Upper lobe of left lung (tissue), 6 donors: Measurements from ENCODE around the gene LPAR2. TPM values are rescaled to one million over a fixed set of nuclear protein-coding genes. Genes with fewer than 3 reads are reported as not detected.

Experiments used
- ATAC-seq, 2 donors: fragments of 200-7000 bp; cut with Tn5 transposase; one replicate each; pipeline ENCODE4 v1.9.1; 2022; ENCODE audit warnings: mild to moderate bottlenecking in 2 of 2, moderate library complexity in 2 of 2; ENCODE audit not compliant: low FRiP score in 2 of 2
- DNase-seq, 2 donors: peaks; one replicate each; pipeline ENCODE4 v3.0.0-alpha.2; 2019 to 2020
- H3K27ac ChIP-seq, 4 donors: fragments of 200-600 bp; sonication (generic); one replicate each; pipeline ENCODE4 v1.5.1; 2016 to 2019
- H3K27me3 ChIP-seq, 4 donors: fragments of 200-600 bp; sonication (generic); one replicate each; pipeline ENCODE4 v1.5.1; 2017 to 2019
- H3K36me3 ChIP-seq, 4 donors: fragments of 200-600 bp; sonication (generic); one replicate each; pipeline ENCODE4 v1.5.1; 2016 to 2019
- H3K4me1 ChIP-seq, 4 donors: fragments of 200-600 bp; sonication (generic); one replicate each; pipeline ENCODE4 v1.5.1; 2018 to 2019
- H3K4me3 ChIP-seq, 4 donors: fragments of 200-600 bp; sonication (generic); one replicate each; pipeline ENCODE4 v1.5.1; 2017 to 2019; ENCODE audit warnings: mild to moderate bottlenecking in 2 of 4, moderate library complexity in 1 of 4
- H3K9me3 ChIP-seq, 4 donors: fragments of 200-600 bp; sonication (generic); one replicate each; pipeline ENCODE4 v1.5.1; 2018 to 2019
- CTCF ChIP-seq, 6 experiments: fragments of 450-650 bp in 4 of 6; fragments of 200-600 bp in 2 of 6; sonication (generic) in 2 of 6; IDR thresholded peaks; one replicate each; pipeline ENCODE4 v1.5.1; 2016 to 2019; ENCODE audit warnings: antibody characterized with exemption in 6 of 6
- EP300 ChIP-seq, 4 donors: sonication (generic); formaldehyde crosslinking; IDR thresholded peaks; one replicate each; pipeline ENCODE4 v1.5.1; 2017; ENCODE audit warnings: antibody characterized with exemption in 4 of 4, control low read depth in 2 of 4
- POLR2A ChIP-seq, 4 donors: fragments of 450-650 bp; IDR thresholded peaks; one replicate each; pipeline ENCODE4 v1.5.1; 2016 to 2017; ENCODE audit warnings: antibody characterized with exemption in 4 of 4, mild to moderate bottlenecking in 2 of 4
- POLR2AphosphoS5 ChIP-seq, 2 donors: sonication (generic); formaldehyde crosslinking; IDR thresholded peaks; one replicate each; pipeline ENCODE4 v1.5.1; 2017; ENCODE audit warnings: antibody characterized with exemption in 2 of 2
- WGBS, 2 donors: methylation state at CpG; one replicate each; pipeline ENCODE4 v1.1.5; 2017 to 2018; 5-methylcytosine and 5-hydroxymethylcytosine counted together
- total RNA-seq, 6 donors: library from RNA; depleted of rRNA in 4 of 6; stranded (reverse); fragments of >200 nt in 4 of 6; gene quantifications; one replicate each; pipeline versions ENCODE4 v1.1.0 to v1.2.1, GENCODE V29; 2016 to 2021
- donor health status: DM: no; HTN: no; CAD: no; lungs with moderate emphysema.
- donor health status: DM: no; HTN: yes; CAD: no; lungs with severe emphysema.

LPAR2 gene
- total RNA-seq, 6 donors from 2014 or later = 16.4 to 51.3 (median 24.1) TPM

- ATAC-seq = no peak
- TF ChIP-seq POLR2A (IDR thresholded peaks at IDR 0.05) (no peak), POLR2AphosphoS5 (IDR thresholded peaks at IDR 0.05) (no peak), EP300 (IDR thresholded peaks at IDR 0.05) (no peak), CTCF (IDR thresholded peaks at IDR 0.05) (no peak)
- H3K4me3 ChIP-seq = no peak overlapping the region
- H3K9me3 ChIP-seq = no peaks in the 10 kb centered on the region
- H3K36me3 ChIP-seq = peaks cover 58 to 100% (median 96%) of the 10 kb centered on the region in 4 donors
- no peaks in the 10 kb centered on the region for H3K27me3 ChIP-seq
- DNase-seq = peak in 1 of 2 donors; percentile 71
- H3K27ac ChIP-seq = no peak overlapping the region
- WGBS, 2 donors = 96 to 98% methylated on average over 19 to 21 of the region's 22 CpGs
- peaks cover 0 to 4% (median 0%) of the 10 kb centered on the region in 4 donors for H3K4me1 ChIP-seq
These were observed 27.1 kb upstream of the LPAR2 start for GRCh38 chr19:19655051-19655594.

DNA sequence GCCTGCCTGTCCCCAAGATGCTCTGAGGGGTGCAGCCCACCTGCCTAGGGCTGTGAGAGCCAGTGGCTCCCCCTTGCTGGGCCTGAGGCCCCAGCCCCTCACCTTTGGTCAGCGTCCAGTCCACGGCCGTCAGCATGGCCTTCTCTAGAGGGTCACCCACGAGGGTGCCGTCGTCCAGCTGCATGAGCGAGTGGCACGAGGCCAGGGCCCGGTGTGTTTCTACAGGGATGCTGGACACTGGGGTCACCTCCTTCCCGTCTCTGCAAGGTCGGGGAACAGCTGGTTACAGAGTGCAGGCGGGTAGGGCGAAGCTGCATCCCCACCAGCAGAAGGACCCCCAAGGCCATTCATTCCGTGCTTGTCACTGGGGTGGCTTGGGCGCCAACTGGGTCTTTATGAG is 26.4 kb upstream of the LPAR2 start:
- TF ChIP-seq CTCF (IDR thresholded peaks at IDR 0.05) (no peak), EP300 (IDR thresholded peaks at IDR 0.05) (no peak), POLR2A (IDR thresholded peaks at IDR 0.05) (no peak), POLR2AphosphoS5 (IDR thresholded peaks at IDR 0.05) (no peak)
- no peaks in the 10 kb centered on the region for H3K9me3 ChIP-seq
- WGBS, 2 donors = 97% methylated on average over 6 of the region's 15 CpGs
- H3K36me3 ChIP-seq = peaks cover 58 to 100% (median 99%) of the 10 kb centered on the region in 4 donors
- no peaks in the 10 kb centered on the region for H3K27me3 ChIP-seq
- ATAC-seq = no peak
- H3K27ac ChIP-seq = no peak overlapping the region
- H3K4me1 ChIP-seq = no peaks in the 10 kb centered on the region
- no peak overlapping the region for H3K4me3 ChIP-seq
- DNase-seq = peak in 1 of 2 donors; percentile 65

DNA sequence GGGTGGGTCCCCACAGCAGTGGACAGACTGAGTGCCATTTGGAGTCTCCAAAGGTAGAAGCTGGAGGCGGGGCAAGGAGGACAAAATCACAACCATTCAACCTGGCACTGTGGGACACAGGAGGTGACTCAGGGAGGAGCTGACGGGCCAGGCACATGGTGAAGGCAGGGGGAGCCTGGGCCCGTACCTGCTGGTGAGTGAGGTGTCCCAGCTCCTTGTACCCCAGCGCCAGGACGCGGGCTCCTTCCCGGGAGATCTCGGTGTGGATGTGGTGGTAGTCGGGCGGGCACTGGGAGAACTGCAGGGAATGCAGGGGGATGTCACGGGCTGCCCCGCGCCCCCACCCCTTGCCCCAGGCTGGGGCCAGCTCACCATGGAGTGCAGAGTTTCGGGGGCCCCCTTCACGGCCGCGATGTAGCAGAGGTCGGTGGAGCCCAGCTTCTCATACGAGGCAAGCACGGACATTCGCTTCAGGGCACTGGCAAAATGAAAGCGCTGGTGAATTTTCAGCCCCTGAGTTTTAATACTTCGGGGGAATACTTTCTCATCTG is 25.7 kb upstream of the LPAR2 start:
- ATAC-seq (no peak), DNase-seq (peak in 1 of 2 donors; percentile 71)
- no peak overlapping the region for H3K27ac ChIP-seq
- no peak for TF ChIP-seq CTCF (IDR thresholded peaks at IDR 0.05)
- TF ChIP-seq POLR2AphosphoS5 (IDR thresholded peaks at IDR 0.05) = no peak
- TF ChIP-seq EP300 (IDR thresholded peaks at IDR 0.05) = no peak
- no peak for TF ChIP-seq POLR2A (IDR thresholded peaks at IDR 0.05)
- peaks cover 53 to 99% (median 97%) of the 10 kb centered on the region in 4 donors for H3K36me3 ChIP-seq
- no peaks in the 10 kb centered on the region for H3K4me1 ChIP-seq
- no peak overlapping the region for H3K4me3 ChIP-seq
- 91 to 95% methylated on average over 13 to 20 of the region's 23 CpGs for WGBS, 2 donors
- H3K9me3 ChIP-seq = no peaks in the 10 kb centered on the region
- no peaks in the 10 kb centered on the region for H3K27me3 ChIP-seq

GRCh38 chr19:19652482-19653295 is 24.7 kb upstream of the LPAR2 start:
- Histone ChIP-seq H3K9me3 (no peaks in the 10 kb centered on the region), H3K36me3 (peaks cover 45 to 95% (median 91%) of the 10 kb centered on the region in 4 donors), H3K27me3 (no peaks in the 10 kb centered on the region), H3K4me3 (no peak overlapping the region), H3K4me1 (no peaks in the 10 kb centered on the region), H3K27ac (no peak overlapping the region)
- ATAC-seq = no peak
- TF ChIP-seq EP300 (IDR thresholded peaks at IDR 0.05) (no peak), POLR2A (IDR thresholded peaks at IDR 0.05) (no peak), POLR2AphosphoS5 (IDR thresholded peaks at IDR 0.05) (no peak), CTCF (IDR thresholded peaks at IDR 0.05) (no peak)
- WGBS, 2 donors = 94 to 99% methylated on average over 17 to 24 of the region's 24 CpGs
- DNase-seq = peak in 1 of 2 donors; percentile 56
